GM12874 (cell line): ENCODE data around the gene RELL1.

ENCODE experiments used
- TF ChIP-seq, protein P1 (sequence below): IDR thresholded peaks from 2 replicates; pipeline ENCODE4 v1.5.1; 2011; ENCODE audit warnings: low read depth, mild to moderate bottlenecking, control low read depth, low read length, moderate library complexity; ENCODE audit not compliant: insufficient read depth

The RELL1 gene

GRCh38 chr4:37653601-37654000 lies 32.6 kb downstream of the RELL1 start:
- TF ChIP-seq, protein P1, sequence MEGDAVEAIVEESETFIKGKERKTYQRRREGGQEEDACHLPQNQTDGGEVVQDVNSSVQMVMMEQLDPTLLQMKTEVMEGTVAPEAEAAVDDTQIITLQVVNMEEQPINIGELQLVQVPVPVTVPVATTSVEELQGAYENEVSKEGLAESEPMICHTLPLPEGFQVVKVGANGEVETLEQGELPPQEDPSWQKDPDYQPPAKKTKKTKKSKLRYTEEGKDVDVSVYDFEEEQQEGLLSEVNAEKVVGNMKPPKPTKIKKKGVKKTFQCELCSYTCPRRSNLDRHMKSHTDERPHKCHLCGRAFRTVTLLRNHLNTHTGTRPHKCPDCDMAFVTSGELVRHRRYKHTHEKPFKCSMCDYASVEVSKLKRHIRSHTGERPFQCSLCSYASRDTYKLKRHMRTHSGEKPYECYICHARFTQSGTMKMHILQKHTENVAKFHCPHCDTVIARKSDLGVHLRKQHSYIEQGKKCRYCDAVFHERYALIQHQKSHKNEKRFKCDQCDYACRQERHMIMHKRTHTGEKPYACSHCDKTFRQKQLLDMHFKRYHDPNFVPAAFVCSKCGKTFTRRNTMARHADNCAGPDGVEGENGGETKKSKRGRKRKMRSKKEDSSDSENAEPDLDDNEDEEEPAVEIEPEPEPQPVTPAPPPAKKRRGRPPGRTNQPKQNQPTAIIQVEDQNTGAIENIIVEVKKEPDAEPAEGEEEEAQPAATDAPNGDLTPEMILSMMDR: no peak

DNA sequence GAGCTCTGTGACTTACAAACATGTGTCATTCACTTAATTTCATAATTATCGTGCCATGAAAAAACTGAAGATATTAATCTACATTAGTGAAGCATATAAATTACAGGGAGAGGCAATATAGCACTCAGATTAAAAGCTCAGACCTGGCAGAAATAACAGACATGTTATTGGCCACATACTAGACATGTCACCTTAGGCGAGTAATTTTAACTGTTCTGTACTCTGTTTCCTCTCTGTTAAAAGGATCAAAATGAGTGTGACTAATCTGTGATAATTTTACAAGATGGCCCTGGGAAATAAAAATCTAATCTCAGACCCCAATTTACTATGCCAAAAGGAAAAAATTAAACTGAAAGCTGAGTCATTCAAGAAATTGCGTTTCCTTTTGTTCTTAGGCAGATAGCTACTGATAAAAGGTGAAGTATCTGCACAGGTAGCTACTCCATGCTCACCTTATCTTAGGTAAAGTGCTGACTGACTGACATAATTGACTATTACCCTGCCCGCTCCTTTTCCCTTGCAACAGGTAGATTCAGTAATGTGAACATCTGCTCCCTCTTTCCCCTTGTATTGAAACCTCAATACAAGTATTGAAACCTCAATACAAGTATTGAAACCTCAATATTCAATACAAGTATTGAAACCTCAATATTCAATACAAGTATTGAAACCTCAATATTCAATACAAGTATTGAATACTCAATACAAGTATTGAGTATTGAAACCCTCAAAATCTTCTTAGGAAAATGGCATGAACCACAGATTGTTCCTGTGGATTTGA lies 33.2 kb downstream of the RELL1 start:
- TF ChIP-seq, protein P1: no peak

- TF ChIP-seq, protein P1: no peak
These were observed 34.3 kb downstream of the RELL1 start for GRCh38 chr4:37651781-37652377.

GRCh38 chr4:37650481-37650880 lies 35.7 kb downstream of the RELL1 start:
- TF ChIP-seq, protein P1: no peak

DNA sequence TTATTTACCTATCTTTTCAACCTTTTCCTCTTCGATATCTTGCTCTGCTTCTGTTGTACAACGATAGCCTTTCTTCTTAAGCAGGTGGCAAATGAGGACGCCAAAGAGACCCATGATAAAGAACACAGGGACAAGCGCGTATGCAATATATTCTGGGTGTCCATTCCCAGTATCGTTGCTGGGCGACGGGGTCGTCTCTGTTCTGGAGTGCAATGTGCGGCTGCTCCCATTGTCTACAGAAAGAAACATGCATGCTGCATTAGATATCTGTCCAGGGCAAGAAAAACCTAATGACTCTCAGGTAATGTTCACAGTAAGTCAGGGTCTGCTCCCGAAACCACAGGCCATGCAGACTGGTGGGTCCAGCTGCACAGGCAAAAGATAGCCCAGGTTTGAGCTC lies 36.9 kb downstream of the RELL1 start:
- TF ChIP-seq, protein P1: no peak

GRCh38 chr4:37648084-37648817 lies 37.9 kb downstream of the RELL1 start:
- TF ChIP-seq, protein P1: no peak

DNA sequence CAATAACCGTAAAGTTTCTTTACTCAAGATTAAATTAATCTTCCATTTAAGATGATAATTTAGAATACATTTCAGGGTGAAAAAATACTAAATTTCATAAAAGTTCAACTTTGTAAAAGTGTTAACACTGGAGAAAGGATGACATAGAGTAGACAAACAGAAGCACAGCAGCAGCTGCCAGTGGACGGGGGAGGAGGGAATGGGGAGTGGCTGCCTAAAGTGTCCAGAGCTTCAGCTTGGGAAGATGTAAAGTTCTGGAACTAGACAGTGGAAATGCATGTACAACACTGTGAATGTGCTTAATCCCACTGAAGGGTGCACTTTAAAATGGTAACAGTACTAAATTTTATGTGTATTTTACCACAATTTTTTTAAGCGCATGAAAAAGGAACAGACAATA lies 39.9 kb downstream of the RELL1 start:
- TF ChIP-seq, protein P1: no peak
